ENCODE results near the gene TAF7.
A peak's percentile ranks its signal among the peaks of the same experiment; 100 is the strongest.
"Not testable (repeated sequence)": the region's sequence is repeated elsewhere in the genome, so short reads cannot be mapped to it uniquely, and the experiment has no call there.

The TAF7 gene, protein sequence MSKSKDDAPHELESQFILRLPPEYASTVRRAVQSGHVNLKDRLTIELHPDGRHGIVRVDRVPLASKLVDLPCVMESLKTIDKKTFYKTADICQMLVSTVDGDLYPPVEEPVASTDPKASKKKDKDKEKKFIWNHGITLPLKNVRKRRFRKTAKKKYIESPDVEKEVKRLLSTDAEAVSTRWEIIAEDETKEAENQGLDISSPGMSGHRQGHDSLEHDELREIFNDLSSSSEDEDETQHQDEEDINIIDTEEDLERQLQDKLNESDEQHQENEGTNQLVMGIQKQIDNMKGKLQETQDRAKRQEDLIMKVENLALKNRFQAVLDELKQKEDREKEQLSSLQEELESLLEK

DNA sequence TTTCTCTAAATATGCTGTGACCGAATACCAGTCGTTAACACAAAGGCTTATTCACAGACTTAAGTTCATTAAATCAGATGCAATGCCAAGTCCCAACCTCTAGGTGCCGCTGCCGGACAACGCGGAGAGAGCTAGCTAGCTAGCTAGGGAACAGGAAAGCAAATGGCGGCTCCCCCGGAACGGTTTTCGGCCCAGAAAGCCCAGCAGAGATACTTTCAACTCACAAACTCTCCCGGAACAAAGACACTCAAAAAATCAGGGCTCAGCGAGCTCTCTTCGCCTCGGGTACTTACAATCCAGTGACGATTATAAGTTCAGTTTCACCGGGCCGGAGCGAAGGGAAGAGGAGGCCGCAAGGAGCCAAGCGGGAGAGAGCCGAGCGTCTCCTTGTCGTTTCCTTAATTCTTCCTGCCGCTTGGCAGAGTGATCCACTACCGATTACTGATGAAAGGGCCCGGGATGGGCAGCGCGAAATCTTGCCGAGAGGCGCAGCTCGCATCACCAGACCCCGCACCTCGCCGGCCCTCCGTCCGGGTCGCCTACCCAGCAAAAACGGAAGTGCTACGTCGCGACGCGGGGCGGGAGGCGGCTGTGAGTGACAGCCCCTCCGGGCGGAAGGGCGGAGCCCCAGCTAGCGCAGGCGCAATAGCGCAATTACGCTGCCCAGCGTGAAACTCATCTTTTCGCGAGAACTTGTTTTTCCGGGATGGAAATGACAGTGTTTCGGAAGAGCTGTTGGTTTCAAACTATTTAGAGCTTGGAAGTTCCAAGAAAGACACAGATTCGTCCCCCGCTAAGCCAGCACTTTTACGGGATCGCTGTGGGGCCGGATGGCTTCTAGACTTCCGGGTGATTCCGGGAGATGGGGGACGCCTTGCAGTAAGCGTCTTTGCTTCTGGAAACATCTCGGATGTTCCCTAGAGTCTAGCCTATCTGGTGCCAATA lies at the start of gene TAF7:
TAF7 (minus strand) TSS at position 560 of the 945 bp plus-strand sequence. CDS start 740 bp downstream, outside the sequence.
- peak; percentile 81 to 86 (median 84) for DNase-seq (ENCODE audit: low read depth in 3 of 3)

DNA sequence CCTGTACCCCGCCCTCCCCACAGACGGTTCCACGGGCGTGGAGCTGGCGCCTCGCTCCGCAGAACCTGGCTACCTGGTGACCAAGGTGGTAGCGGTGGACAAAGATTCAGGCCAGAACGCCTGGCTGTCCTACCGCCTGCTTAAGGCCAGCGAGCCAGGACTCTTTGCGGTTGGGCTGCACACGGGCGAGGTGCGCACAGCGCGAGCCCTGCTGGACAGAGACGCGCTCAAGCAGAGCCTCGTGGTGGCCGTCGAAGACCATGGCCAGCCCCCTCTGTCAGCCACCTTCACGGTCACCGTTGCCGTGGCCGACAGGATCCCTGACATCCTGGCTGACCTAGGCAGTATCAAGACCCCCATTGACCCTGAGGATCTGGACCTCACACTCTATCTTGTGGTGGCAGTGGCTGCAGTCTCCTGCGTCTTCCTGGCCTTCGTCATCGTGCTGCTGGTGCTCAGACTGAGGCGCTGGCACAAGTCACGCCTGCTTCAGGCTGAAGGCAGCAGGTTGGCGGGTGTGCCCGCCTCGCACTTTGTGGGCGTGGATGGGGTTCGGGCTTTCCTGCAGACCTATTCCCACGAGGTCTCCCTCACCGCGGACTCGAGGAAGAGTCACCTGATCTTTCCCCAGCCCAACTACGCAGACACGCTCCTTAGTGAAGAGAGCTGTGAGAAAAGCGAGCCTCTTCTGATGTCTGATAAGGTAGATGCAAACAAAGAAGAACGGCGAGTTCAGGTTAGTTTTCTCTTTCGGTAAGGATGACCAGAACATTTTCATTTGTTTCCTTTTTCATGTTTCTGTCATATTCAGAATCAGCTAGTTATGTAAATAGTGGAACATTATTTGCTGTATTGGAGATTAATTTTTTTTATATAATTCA lies 45.7 kb upstream of the TAF7 start:
- no peak for DNase-seq (ENCODE audit: low read depth in 3 of 3)

DNA sequence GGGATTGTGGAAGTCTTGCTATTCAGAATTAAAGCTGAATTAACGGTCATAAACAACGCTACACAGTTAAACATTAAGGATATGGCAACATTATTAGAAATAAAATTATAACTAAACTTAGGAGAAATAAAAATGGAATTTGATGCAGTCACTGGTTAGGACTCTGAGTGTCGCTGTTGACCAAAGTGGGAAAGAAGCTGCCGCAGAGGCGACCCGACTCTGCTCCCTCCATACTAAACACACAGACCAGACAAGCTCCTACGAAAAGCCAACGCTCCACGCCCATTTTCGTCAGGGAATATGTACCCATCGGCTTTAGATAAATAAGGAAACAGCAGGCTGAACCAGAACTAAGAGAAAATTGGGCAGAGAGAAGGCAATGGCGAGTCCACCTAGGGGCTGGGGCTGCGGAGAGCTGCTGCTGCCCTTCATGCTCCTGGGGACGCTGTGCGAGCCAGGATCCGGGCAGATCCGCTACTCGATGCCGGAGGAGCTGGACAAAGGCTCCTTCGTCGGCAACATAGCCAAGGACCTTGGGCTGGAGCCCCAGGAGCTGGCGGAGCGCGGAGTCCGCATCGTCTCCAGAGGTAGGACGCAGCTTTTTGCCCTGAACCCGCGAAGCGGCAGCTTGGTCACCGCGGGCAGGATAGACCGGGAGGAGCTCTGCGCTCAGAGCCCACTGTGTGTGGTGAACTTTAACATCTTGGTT lies 43.5 kb upstream of the TAF7 start, which contains the start of gene PCDHGA5:
PCDHGA5 (plus strand) TSS at position 211 of the 709 bp plus-strand sequence; CDS start at position 380, 169 bp downstream.
- DNase-seq (ENCODE audit: low read depth in 3 of 3): no peak

- no peak for DNase-seq (ENCODE audit: low read depth in 3 of 3)
Observed at GRCh38 chr5:141362719-141363118, 42.1 kb upstream of the TAF7 start.

DNA sequence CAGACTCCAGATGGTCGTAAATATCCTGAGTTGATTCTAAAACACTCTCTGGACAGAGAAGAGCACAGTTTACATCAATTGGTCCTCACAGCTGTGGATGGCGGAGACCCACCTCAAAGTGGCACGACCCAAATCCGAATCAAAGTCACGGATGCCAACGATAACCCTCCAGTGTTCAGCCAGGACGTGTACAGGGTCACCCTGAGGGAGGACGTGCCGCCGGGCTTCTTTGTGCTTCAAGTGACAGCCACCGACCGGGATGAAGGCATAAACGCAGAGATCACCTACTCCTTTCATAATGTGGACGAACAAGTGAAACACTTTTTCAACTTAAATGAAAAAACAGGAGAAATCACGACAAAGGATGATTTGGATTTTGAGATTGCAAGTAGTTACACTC lies 40.1 kb upstream of the TAF7 start:
- DNase-seq (ENCODE audit: low read depth in 3 of 3): no peak

DNA sequence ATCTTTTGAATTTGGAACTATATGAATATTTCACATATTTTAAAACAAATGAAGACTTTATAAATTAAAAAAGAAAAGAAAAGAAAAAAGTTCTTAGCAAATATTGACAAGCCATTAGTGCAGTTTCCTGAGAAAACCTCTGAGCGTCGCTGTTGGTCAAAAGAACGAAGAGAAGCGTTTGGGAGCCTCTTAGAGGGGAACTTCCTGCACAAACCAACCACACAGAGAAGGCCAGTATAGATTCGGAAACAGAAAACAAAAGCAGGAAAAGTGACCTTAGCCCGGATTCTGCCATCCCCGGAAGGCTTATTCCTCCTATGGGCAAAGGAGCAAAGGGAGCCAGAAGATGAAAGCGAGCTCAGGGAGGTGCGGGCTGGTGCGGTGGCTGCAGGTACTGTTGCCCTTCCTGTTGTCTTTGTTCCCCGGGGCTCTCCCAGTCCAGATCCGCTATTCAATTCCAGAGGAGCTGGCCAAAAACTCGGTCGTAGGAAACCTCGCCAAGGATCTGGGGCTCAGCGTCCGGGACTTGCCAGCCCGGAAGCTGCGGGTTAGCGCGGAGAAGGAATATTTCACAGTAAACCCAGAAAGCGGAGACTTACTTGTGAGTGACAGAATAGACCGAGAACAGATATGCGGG lies 39.3 kb upstream of the TAF7 start, which contains the start of gene PCDHGB2:
PCDHGB2 (plus strand) TSS at position 205 of the 637 bp plus-strand sequence; CDS start at position 347, 142 bp downstream.
- DNase-seq (ENCODE audit: low read depth in 3 of 3): no peak

- no peak for DNase-seq (ENCODE audit: low read depth in 3 of 3)
Observed at GRCh38 chr5:141356950-141357349, 36.4 kb upstream of the TAF7 start.

- DNase-seq (ENCODE audit: low read depth in 3 of 3): no peak
Observed at GRCh38 chr5:141356133-141356532, 35.5 kb upstream of the TAF7 start.

DNA sequence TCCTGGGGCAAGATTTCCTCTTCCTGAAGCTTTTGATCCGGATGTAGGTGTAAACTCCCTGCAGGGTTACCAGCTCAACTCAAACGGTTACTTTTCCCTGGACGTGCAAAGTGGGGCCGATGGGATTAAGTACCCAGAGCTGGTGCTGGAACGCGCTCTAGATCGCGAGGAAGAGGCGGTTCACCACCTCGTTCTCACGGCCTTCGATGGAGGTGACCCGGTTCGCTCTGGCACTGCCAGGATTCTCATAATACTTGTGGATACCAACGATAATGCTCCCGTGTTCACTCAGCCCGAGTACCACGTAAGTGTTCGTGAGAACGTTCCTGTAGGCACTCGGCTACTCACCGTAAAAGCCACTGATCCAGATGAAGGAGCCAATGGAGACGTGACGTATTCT lies 35.1 kb upstream of the TAF7 start:
- no peak for DNase-seq (ENCODE audit: low read depth in 3 of 3)

GRCh38 chr5:141354900-141355469 lies 34.4 kb upstream of the TAF7 start, which contains the start of gene PCDHGA4:
TSS of gene PCDHGA4 (plus strand) at chr5:141355021. CDS start at chr5:141355108, 87 bp downstream.
- no peak for DNase-seq (ENCODE audit: low read depth in 3 of 3)

DNA sequence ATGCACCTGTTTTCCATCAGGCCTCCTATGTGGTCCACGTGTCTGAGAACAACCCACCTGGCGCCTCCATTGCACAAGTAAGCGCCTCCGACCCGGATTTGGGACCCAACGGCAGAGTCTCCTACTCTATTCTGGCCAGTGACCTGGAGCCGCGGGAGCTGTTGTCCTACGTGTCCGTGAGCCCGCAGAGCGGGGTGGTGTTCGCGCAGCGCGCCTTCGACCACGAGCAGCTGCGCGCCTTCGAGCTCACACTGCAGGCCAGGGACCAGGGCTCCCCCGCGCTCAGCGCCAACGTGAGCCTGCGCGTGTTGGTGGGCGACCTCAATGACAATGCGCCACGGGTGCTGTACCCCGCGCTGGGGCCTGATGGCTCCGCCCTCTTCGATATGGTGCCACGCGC lies 31.0 kb upstream of the TAF7 start:
- no peak for DNase-seq (ENCODE audit: low read depth in 3 of 3)

- no peak for DNase-seq (ENCODE audit: low read depth in 3 of 3)
Observed at GRCh38 chr5:141349917-141350619, 29.5 kb upstream of the TAF7 start, which contains the start of gene PCDHGB1. TSS of gene PCDHGB1 (plus strand) at chr5:141350099. CDS start at chr5:141350261, 162 bp downstream.

- not testable (repeated sequence) for DNase-seq (ENCODE audit: low read depth in 3 of 3)
Observed at GRCh38 chr5:141346017-141346416, 25.4 kb upstream of the TAF7 start.

DNA sequence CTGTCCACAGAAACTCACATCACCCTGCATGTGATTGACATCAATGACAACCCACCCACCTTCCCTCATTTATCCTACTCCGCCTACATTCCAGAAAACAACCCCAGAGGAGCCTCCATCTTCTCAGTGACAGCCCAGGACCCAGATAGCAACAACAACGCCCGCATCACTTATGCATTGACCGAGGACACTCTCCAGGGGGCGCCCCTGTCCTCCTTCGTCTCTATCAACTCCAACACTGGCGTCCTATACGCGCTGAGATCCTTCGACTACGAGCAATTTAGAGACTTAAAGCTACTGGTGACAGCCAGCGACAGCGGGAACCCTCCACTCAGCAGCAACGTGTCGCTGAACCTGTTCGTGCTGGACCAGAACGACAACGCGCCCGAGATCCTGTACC lies 24.7 kb upstream of the TAF7 start:
- no peak for DNase-seq (ENCODE audit: low read depth in 3 of 3)

GRCh38 chr5:141343953-141344463 lies 23.4 kb upstream of the TAF7 start:
- DNase-seq (ENCODE audit: low read depth in 3 of 3): no peak

- DNase-seq (ENCODE audit: low read depth in 3 of 3): no peak
Observed at GRCh38 chr5:141343242-141343952, 22.8 kb upstream of the TAF7 start, which contains the start of gene PCDHGA3. TSS of gene PCDHGA3 (plus strand) at chr5:141343829. CDS start at chr5:141344034, 205 bp downstream.

- DNase-seq (ENCODE audit: low read depth in 3 of 3): no peak
Observed at GRCh38 chr5:141342773-141343172, 22.2 kb upstream of the TAF7 start.

DNA sequence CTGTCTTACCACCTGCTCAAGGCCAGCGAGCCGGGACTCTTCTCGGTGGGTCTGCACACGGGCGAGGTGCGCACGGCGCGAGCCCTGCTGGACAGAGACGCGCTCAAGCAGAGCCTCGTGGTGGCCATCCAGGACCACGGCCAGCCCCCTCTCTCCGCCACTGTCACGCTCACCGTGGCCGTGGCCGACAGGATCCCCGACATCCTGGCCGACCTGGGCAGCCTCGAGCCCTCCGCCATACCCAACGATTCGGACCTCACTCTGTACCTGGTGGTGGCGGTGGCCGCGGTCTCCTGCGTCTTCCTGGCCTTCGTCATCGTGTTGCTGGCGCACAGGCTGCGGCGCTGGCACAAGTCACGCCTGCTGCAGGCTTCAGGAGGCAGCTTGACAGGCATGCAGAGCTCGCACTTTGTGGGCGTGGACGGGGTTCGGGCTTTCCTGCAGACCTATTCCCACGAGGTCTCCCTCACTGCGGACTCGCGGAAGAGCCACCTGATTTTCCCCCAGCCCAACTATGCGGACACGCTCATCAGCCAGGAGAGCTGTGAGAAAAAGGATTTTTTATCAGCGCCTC lies 20.3 kb upstream of the TAF7 start:
- DNase-seq (ENCODE audit: low read depth in 3 of 3): not testable (repeated sequence)

Data from stimulated activated CD4-positive, alpha-beta T cell treated with anti-CD3 and anti-CD28 coated beads, TNF-alpha, amount 100 ng/mL, for 4 hours (primary cell).